Measurements from ENCODE around the gene PLD4.

DNA sequence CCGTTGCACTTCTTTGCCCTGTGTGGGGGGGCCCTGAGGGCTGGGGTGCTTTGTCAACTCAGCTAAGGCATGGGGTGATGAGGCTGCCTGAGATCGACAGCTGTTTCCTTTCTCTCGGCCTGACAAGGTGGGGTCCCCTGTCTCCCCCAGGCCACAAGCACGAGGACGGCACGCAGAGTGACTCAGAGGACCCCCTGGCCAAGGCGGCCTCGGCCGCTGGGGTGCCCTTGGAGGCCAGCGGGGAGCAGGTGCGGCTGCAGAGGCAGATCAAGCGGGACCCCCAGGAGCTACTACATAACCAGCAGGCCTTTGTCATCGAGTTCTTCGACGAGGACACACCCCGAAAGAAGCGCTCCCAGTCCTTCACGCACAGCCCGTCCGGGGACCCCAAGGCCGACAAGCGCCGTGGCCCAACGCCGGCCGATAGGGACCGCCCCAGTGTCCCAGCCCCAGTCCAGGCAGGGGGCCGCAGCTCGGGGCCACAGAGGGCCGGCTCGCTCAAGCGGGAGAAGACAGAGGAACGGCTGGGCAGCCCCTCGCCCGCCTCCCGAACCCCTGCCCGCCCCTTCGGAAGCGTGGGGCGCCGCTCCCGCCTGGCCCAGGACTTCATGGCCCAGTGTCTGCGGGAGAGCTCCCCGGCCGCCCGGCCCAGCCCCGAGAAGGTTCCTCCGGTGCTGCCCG is 40.9 kb upstream of the PLD4 start:
- no peak for TF ChIP-seq CTCF (IDR thresholded peaks at IDR 0.05; ENCODE audit: low read depth, low read length, poor library complexity, severe bottlenecking)
- TF ChIP-seq EZH2phosphoT487 (IDR thresholded peaks at IDR 0.05; ENCODE audit: borderline replicate concordance, low read length) = no peak
